RWPE2 (cell line): Measurements from ENCODE around the gene MC2R.

Experiments used
- ATAC-seq: fragments of 200-7000 bp; cut with Tn5 transposase; 3 replicates; pipeline ENCODE4 v1.9.1; 2021; ENCODE audit warnings: low read depth
- DNase-seq: peaks from one replicate; pipeline ENCODE4 v3.0.0-alpha.2; 2020; ENCODE audit warnings: low spot score
- H3K27ac ChIP-seq: fragments of 450-650 bp; 2 replicates; pipeline ENCODE4 v1.5.1; 2017; ENCODE audit warnings: mild to moderate bottlenecking; ENCODE audit not compliant: poor library complexity, severe bottlenecking
- H3K27me3 ChIP-seq: fragments of 250-450 bp; sonication (Bioruptor Pico); 2 replicates; pipeline ENCODE4 v1.5.1; 2021; ENCODE audit warnings: mild to moderate bottlenecking, moderate library complexity; ENCODE audit not compliant: insufficient read depth, poor library complexity, severe bottlenecking
- H3K36me3 ChIP-seq: fragments of 250-450 bp; sonication (Bioruptor Pico); 2 replicates; pipeline ENCODE4 v1.5.1; 2020; ENCODE audit warnings: low read depth, mild to moderate bottlenecking, moderate library complexity
- H3K4me1 ChIP-seq: fragments of 250-450 bp; sonication (Bioruptor Pico); 2 replicates; pipeline ENCODE4 v1.5.1; 2021; ENCODE audit warnings: mild to moderate bottlenecking, moderate library complexity; ENCODE audit not compliant: insufficient read depth, poor library complexity, severe bottlenecking
- H3K4me3 ChIP-seq: fragments of 250-450 bp; sonication (Bioruptor Pico); 2 replicates; pipeline ENCODE4 v1.5.1; 2021; ENCODE audit warnings: mild to moderate bottlenecking, moderate library complexity; ENCODE audit not compliant: severe bottlenecking
- H3K9me3 ChIP-seq: fragments of 250-450 bp; sonication (Bioruptor Pico); 2 replicates; pipeline ENCODE4 v1.5.1; 2021; ENCODE audit warnings: mild to moderate bottlenecking, moderate library complexity; ENCODE audit not compliant: severe bottlenecking
- CTCF ChIP-seq: fragments of 450-650 bp; IDR thresholded peaks from one replicate; pipeline ENCODE4 v1.5.1; 2017; ENCODE audit warnings: mild to moderate bottlenecking, moderate library complexity; ENCODE audit not compliant: poor library complexity, severe bottlenecking

MC2R gene

GRCh38 chr18:13890761-13891361, 24.5 kb downstream of the MC2R start:
- DNase-seq = no peak
- no peaks in the 10 kb centered on the region for H3K9me3 ChIP-seq
- H3K27me3 ChIP-seq = no peaks in the 10 kb centered on the region
- no peaks in the 10 kb centered on the region for H3K4me1 ChIP-seq
- H3K27ac ChIP-seq = no peak overlapping the region
- TF ChIP-seq CTCF = no peak
- H3K4me3 ChIP-seq = no peak overlapping the region
- H3K36me3 ChIP-seq = no peaks in the 10 kb centered on the region
- ATAC-seq = no peak

- no peak for TF ChIP-seq CTCF
- H3K27ac ChIP-seq = no peak overlapping the region
- no peaks in the 10 kb centered on the region for H3K27me3 ChIP-seq
- no peaks in the 10 kb centered on the region for H3K9me3 ChIP-seq
- no peak overlapping the region for H3K4me3 ChIP-seq
- DNase-seq (no peak), ATAC-seq (peak; percentile 76)
- no peaks in the 10 kb centered on the region for H3K4me1 ChIP-seq
- H3K36me3 ChIP-seq = no peaks in the 10 kb centered on the region
Observed at GRCh38 chr18:13889671-13890070, 25.7 kb downstream of the MC2R start.

- Histone ChIP-seq H3K9me3 (no peaks in the 10 kb centered on the region), H3K36me3 (no peaks in the 10 kb centered on the region), H3K4me1 (no peaks in the 10 kb centered on the region), H3K27ac (no peak overlapping the region), H3K27me3 (no peaks in the 10 kb centered on the region), H3K4me3 (no peak overlapping the region)
- no peak for ATAC-seq
- TF ChIP-seq CTCF = no peak
- DNase-seq = no peak
Observed at GRCh38 chr18:13888191-13888716, 27.1 kb downstream of the MC2R start.

GRCh38 chr18:13885009-13885408, 30.3 kb downstream of the MC2R start:
- H3K27ac ChIP-seq = no peak overlapping the region
- ATAC-seq (no peak), DNase-seq (no peak)
- no peak overlapping the region for H3K4me3 ChIP-seq
- H3K27me3 ChIP-seq = no peaks in the 10 kb centered on the region
- no peaks in the 10 kb centered on the region for H3K36me3 ChIP-seq
- H3K4me1 ChIP-seq = no peaks in the 10 kb centered on the region
- TF ChIP-seq CTCF = no peak
- H3K9me3 ChIP-seq = no peaks in the 10 kb centered on the region

- no peak for ATAC-seq
- no peak for TF ChIP-seq CTCF
- Histone ChIP-seq H3K4me1 (no peaks in the 10 kb centered on the region), H3K36me3 (no peaks in the 10 kb centered on the region), H3K4me3 (no peak overlapping the region), H3K27ac (no peak overlapping the region), H3K27me3 (no peaks in the 10 kb centered on the region), H3K9me3 (no peaks in the 10 kb centered on the region)
- no peak for DNase-seq
Observed at GRCh38 chr18:13879937-13880336, 35.4 kb downstream of the MC2R start.
